Measurements from ENCODE around the gene COG7.
"Not testable (repeated sequence)": the region's sequence is repeated elsewhere in the genome, so short reads cannot be mapped to it uniquely, and the experiment has no call there.

The COG7 gene

GRCh38 chr16:23388786-23389185 lies 64.2 kb downstream of the COG7 start:
- in situ Hi-C loops (cut with MboI; ENCODE audit: low sequenced_read_pairs) = no loop called here

GRCh38 chr16:23387666-23388065 lies 65.3 kb downstream of the COG7 start:
- in situ Hi-C loops (cut with MboI; ENCODE audit: low sequenced_read_pairs) = no loop called here

- in situ Hi-C loops (cut with MboI; ENCODE audit: low sequenced_read_pairs) = no loop called here
These were observed 67.5 kb downstream of the COG7 start for GRCh38 chr16:23385441-23385840.

GRCh38 chr16:23384878-23385277 lies 68.1 kb downstream of the COG7 start:
- in situ Hi-C loops (cut with MboI; ENCODE audit: low sequenced_read_pairs) = no loop called here

- in situ Hi-C loops (cut with MboI; ENCODE audit: low sequenced_read_pairs) = no loop called here
These were observed 69.1 kb downstream of the COG7 start for GRCh38 chr16:23383881-23384280.

GRCh38 chr16:23382279-23382678 lies 70.7 kb downstream of the COG7 start:
- in situ Hi-C loops (cut with MboI; ENCODE audit: low sequenced_read_pairs) = no loop called here

- in situ Hi-C loops (cut with MboI; ENCODE audit: low sequenced_read_pairs) = not testable (repeated sequence)
These were observed 71.3 kb downstream of the COG7 start for GRCh38 chr16:23381702-23382101.

GRCh38 chr16:23380501-23380951 lies 72.5 kb downstream of the COG7 start:
- in situ Hi-C loops (cut with MboI; ENCODE audit: low sequenced_read_pairs) = no loop called here

GRCh38 chr16:23379707-23380106 lies 73.3 kb downstream of the COG7 start:
- in situ Hi-C loops (cut with MboI; ENCODE audit: low sequenced_read_pairs) = no loop called here

- in situ Hi-C loops (cut with MboI; ENCODE audit: low sequenced_read_pairs) = no loop called here
These were observed 74.1 kb downstream of the COG7 start for GRCh38 chr16:23378921-23379320.

- in situ Hi-C loops (cut with MboI; ENCODE audit: low sequenced_read_pairs) = no loop called here
These were observed 74.7 kb downstream of the COG7 start for GRCh38 chr16:23378256-23378655.

GRCh38 chr16:23377071-23377931 lies 75.7 kb downstream of the COG7 start:
- in situ Hi-C loops (cut with MboI; ENCODE audit: low sequenced_read_pairs) = no loop called here

- in situ Hi-C loops (cut with MboI; ENCODE audit: low sequenced_read_pairs) = no loop called here
These were observed 77.3 kb downstream of the COG7 start for GRCh38 chr16:23375643-23376042.

GRCh38 chr16:23374721-23375510 lies 78.1 kb downstream of the COG7 start:
- in situ Hi-C loops (cut with MboI; ENCODE audit: low sequenced_read_pairs) = no loop called here

- in situ Hi-C loops (cut with MboI; ENCODE audit: low sequenced_read_pairs) = no loop called here
These were observed 79.4 kb downstream of the COG7 start for GRCh38 chr16:23373436-23374219.

- in situ Hi-C loops (cut with MboI; ENCODE audit: low sequenced_read_pairs) = no loop called here
These were observed 81.6 kb downstream of the COG7 start for GRCh38 chr16:23371368-23371767.

GRCh38 chr16:23369416-23369815 lies 83.6 kb downstream of the COG7 start:
- in situ Hi-C loops (cut with MboI; ENCODE audit: low sequenced_read_pairs) = no loop called here

GRCh38 chr16:23368469-23368868 lies 84.5 kb downstream of the COG7 start:
- in situ Hi-C loops (cut with MboI; ENCODE audit: low sequenced_read_pairs) = no loop called here

- in situ Hi-C loops (cut with MboI; ENCODE audit: low sequenced_read_pairs) = no loop called here
These were observed 85.0 kb downstream of the COG7 start for GRCh38 chr16:23367988-23368387.

- in situ Hi-C loops (cut with MboI; ENCODE audit: low sequenced_read_pairs) = no loop called here
These were observed 85.4 kb downstream of the COG7 start for GRCh38 chr16:23367564-23367963.

- in situ Hi-C loops (cut with MboI; ENCODE audit: low sequenced_read_pairs) = not testable (repeated sequence)
These were observed 86.6 kb downstream of the COG7 start for GRCh38 chr16:23366341-23366740.
